B cell (primary cell): ENCODE data around the gene MSTO1. TPM values are rescaled to one million over a fixed set of nuclear protein-coding genes. Genes with fewer than 3 reads are reported as not detected.
"Not testable (repeated sequence)": the region's sequence is repeated elsewhere in the genome, so short reads cannot be mapped to it uniquely, and the experiment has no call there.

Experiments used
- ATAC-seq: fragments of 200-7000 bp; cut with Tn5 transposase; one replicate; pipeline ENCODE4 v1.10.0; 2021; ENCODE audit warnings: low read depth, mild to moderate bottlenecking, moderate number of reproducible peaks, moderate library complexity
- CTCF ChIA-PET: fragments of 350-600 bp; sonication (Branson Sonifier 250); formaldehyde crosslinking; loops from one replicate; lab custom pipeline; 2021; ENCODE audit warnings: antibody characterized with exemption, inconsistent platforms; lab: Charles Lee
- POLR2A ChIA-PET: fragments of 350-600 bp; sonication (Branson Sonifier 250); formaldehyde crosslinking; loops from one replicate; lab custom pipeline; 2021; ENCODE audit warnings: antibody characterized with exemption; lab: Charles Lee
- DNase-seq: peaks from one replicate; pipeline ENCODE4 v3.0.0; 2013
- H2AFZ ChIP-seq: 2 replicates; pipeline ENCODE4 v1.6.1; 2012; ENCODE audit warnings: mild to moderate bottlenecking, low read depth, low read length; ENCODE audit not compliant: insufficient read depth, poor library complexity, severe bottlenecking
- H3K27ac ChIP-seq, 2 donors: 1 replicate in 1 of 2; 2 replicates in 1 of 2; pipeline ENCODE4 v1.5.1; 2012 to 2013; ENCODE audit warnings: low read length in 2 of 2, mild to moderate bottlenecking in 2 of 2, moderate library complexity in 1 of 2
- H3K27me3 ChIP-seq, 4 experiments: fragments of 200-600 bp in 1 of 4; sonication (generic) in 1 of 4; replicated peaks in 1 of 4; 1 replicate in 2 of 4; 2 replicates in 2 of 4; pipeline versions ENCODE4 v1.6.1 to v1.7.0; 2013 to 2016; ENCODE audit warnings: low read length in 3 of 4, mild to moderate bottlenecking in 2 of 4, mixed read lengths in 1 of 4, moderate library complexity in 1 of 4; ENCODE audit not compliant: insufficient read depth in 4 of 4, control insufficient read depth in 3 of 4; ENCODE audit errors: control extremely low read depth in 1 of 4
- H3K36me3 ChIP-seq, 2 experiments: replicated peaks in 1 of 2; 1 replicate in 1 of 2; 2 replicates in 1 of 2; pipeline versions ENCODE4 v1.6.1 to v1.7.1; 2013; ENCODE audit warnings: low read length in 1 of 2; ENCODE audit not compliant: insufficient read depth in 2 of 2, control insufficient read depth in 1 of 2; ENCODE audit errors: control extremely low read depth in 1 of 2, extremely low read depth in 1 of 2
- H3K4me1 ChIP-seq, 2 donors: fragments of 200-600 bp in 1 of 2; sonication (generic) in 1 of 2; 1 replicate in 1 of 2; 2 replicates in 1 of 2; pipeline versions ENCODE4 v1.5.1 to v1.6.1; 2013 to 2017; ENCODE audit warnings: low read length in 2 of 2; ENCODE audit not compliant: control insufficient read depth in 2 of 2, insufficient read depth in 2 of 2
- H3K4me2 ChIP-seq: replicated peaks from 2 replicates; pipeline ENCODE3; 2012; ENCODE audit warnings: mild to moderate bottlenecking, low read depth, low read length; ENCODE audit not compliant: poor library complexity, severe bottlenecking
- H3K4me3 ChIP-seq, 5 experiments: fragments of 200-600 bp in 1 of 5; sonication (generic) in 1 of 5; 1 replicate in 3 of 5; 2 replicates in 2 of 5; pipeline versions ENCODE4 v1.5.1 to v1.7.0; 2011 to 2016; ENCODE audit warnings: low read length in 4 of 5, mild to moderate bottlenecking in 4 of 5, low read depth in 2 of 5, control low read depth in 1 of 5, moderate library complexity in 1 of 5; ENCODE audit not compliant: insufficient read depth in 1 of 5; ENCODE audit errors: control extremely low read depth in 1 of 5, extremely low read depth in 1 of 5
- H3K79me2 ChIP-seq: fragments of 200-600 bp; sonication (generic); one replicate; pipeline ENCODE4 v1.6.0; 2016; ENCODE audit warnings: low read length; ENCODE audit not compliant: control insufficient read depth, insufficient read depth
- H3K9ac ChIP-seq: fragments of 200-600 bp; sonication (generic); 2 replicates; pipeline ENCODE4 v1.6.1; 2017; ENCODE audit warnings: mild to moderate bottlenecking, low read length, moderate library complexity
- H3K9me3 ChIP-seq, 3 donors: one replicate each; pipeline versions ENCODE4 v1.6.1 to v1.7.1; 2013; ENCODE audit warnings: low read length in 2 of 3; ENCODE audit not compliant: control insufficient read depth in 2 of 3, insufficient read depth in 1 of 3; ENCODE audit errors: control extremely low read depth in 1 of 3
- H4K20me1 ChIP-seq: 2 replicates; pipeline ENCODE4 v1.6.0; 2012; ENCODE audit warnings: mild to moderate bottlenecking, low read length; ENCODE audit not compliant: insufficient read depth, control insufficient read depth, poor library complexity, severe bottlenecking
- H3K27ac Mint-ChIP-seq: one replicate; pipeline ENCODE4 v1.8.0; 2021; ENCODE audit warnings: mixed read lengths
- H3K27me3 Mint-ChIP-seq: one replicate; pipeline ENCODE4 v1.8.0; 2021; ENCODE audit warnings: mixed read lengths
- H3K4me1 Mint-ChIP-seq: one replicate; pipeline ENCODE4 v1.8.0; 2021; ENCODE audit warnings: mixed read lengths
- H3K4me3 Mint-ChIP-seq: one replicate; pipeline ENCODE4 v1.8.0; 2021; ENCODE audit warnings: mixed read lengths
- H3K9me3 Mint-ChIP-seq: one replicate; pipeline ENCODE4 v1.8.0; 2022; ENCODE audit warnings: mixed read lengths; ENCODE audit not compliant: insufficient read depth
- CTCF ChIP-seq: fragments of 200-600 bp; IDR thresholded peaks from one replicate; pipeline ENCODE4 v1.8.0; 2022; ENCODE audit warnings: antibody characterized with exemption, mild to moderate bottlenecking
- EZH2 ChIP-seq: IDR thresholded peaks from 2 replicates; pipeline ENCODE4 v1.6.1; 2012; ENCODE audit warnings: borderline replicate concordance, low read depth, mild to moderate bottlenecking, moderate library complexity, low read length; ENCODE audit not compliant: insufficient read depth, poor library complexity, severe bottlenecking
- WGBS: methylation state at CpG from one replicate; pipeline ENCODE4 v1.1.5; 2013; ENCODE audit warnings: missing lambda C conversion rate; ENCODE audit not compliant: insufficient coverage; 5-methylcytosine and 5-hydroxymethylcytosine counted together
- intact Hi-C: fragments of 100-400 bp; cut with micrococcal nuclease; formaldehyde crosslinking; loops from one replicate; pipeline ENCODE4 v1.10.0; 2022
- polyA plus RNA-seq: library from polyadenylated mRNA; depleted of rRNA; stranded (reverse); fragments of >200 nt; gene quantifications from 2 replicates; pipeline ENCODE4 v1.2.3, GENCODE V29; 2012
- total RNA-seq, 2 donors: library from RNA; stranded (reverse); fragments of 120-200 nt in 1 of 2; gene quantifications; 1 replicate in 1 of 2; 2 replicates in 1 of 2; pipeline versions ENCODE4 v1.2.3 to v1.2.4, GENCODE V29; 2013 to 2022

The MSTO1 gene
- total and polyA plus RNA-seq, 2 donors (not counting 1 experiment from before 2014, with no cell fraction given): 79.3 to 113 TPM

- H3K4me3 Mint-ChIP-seq: no peak overlapping the region
- DNase-seq (no peak), ATAC-seq (no peak)
- Histone ChIP-seq H3K9ac (no peak overlapping the region), H3K9me3 (no peaks in the 10 kb centered on the region), H3K27ac (no peak overlapping the region), H2AFZ (no peak overlapping the region), H3K4me2 (no peak overlapping the region), H4K20me1 (no peaks in the 10 kb centered on the region), H3K4me3 (no peak overlapping the region), H3K4me1 (no peaks in the 10 kb centered on the region), H3K27me3 (no peaks in the 10 kb centered on the region), H3K79me2 (no peaks in the 10 kb centered on the region), H3K36me3 (no peaks in the 10 kb centered on the region)
- WGBS: no CpG with 5 or more reads among the region's 2 CpGs
- no peaks in the 10 kb centered on the region for H3K9me3 Mint-ChIP-seq
- no peak overlapping the region for H3K27ac Mint-ChIP-seq
- POLR2A ChIA-PET: no interaction called here
- no peaks in the 10 kb centered on the region for H3K27me3 Mint-ChIP-seq
- CTCF ChIA-PET: no interaction called here
- H3K4me1 Mint-ChIP-seq: no peaks in the 10 kb centered on the region
- no peak for TF ChIP-seq CTCF
- TF ChIP-seq EZH2: no peak
- intact Hi-C loops: no loop called here
These were observed 12.2 kb downstream of the MSTO1 start for GRCh38 chr1:155622191-155622590.

DNA sequence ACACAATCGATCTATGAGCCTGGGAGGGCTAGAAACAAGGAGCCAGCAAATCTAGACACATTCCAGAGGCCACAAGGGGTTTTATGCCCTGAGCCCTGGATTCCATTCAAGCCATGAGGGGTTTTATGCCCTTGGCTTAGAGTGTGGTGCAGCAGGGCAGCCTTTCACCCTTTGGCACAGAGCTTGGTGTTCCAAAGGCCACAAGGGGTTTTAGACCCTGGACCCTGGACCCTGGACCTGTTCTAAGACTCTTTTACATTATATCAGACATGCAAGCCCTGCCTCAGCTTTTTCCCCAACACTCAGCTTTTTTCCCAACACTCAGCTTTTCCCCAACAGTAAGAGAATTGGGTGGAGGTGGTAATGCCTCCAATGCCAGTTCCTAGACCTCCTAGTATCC lies 13.3 kb downstream of the MSTO1 start:
- ChIA-PET CTCF (no interaction called here), POLR2A (no interaction called here)
- Histone ChIP-seq H3K4me2 (no peak overlapping the region), H3K4me1 (no peaks in the 10 kb centered on the region), H2AFZ (no peak overlapping the region), H3K79me2 (no peaks in the 10 kb centered on the region), H3K36me3 (no peaks in the 10 kb centered on the region), H3K9me3 (no peaks in the 10 kb centered on the region), H4K20me1 (no peaks in the 10 kb centered on the region), H3K9ac (no peak overlapping the region), H3K4me3 (no peak overlapping the region), H3K27ac (no peak overlapping the region), H3K27me3 (no peaks in the 10 kb centered on the region)
- DNase-seq (no peak), ATAC-seq (no peak)
- no peaks in the 10 kb centered on the region for H3K9me3 Mint-ChIP-seq
- H3K4me1 Mint-ChIP-seq: no peaks in the 10 kb centered on the region
- no peaks in the 10 kb centered on the region for H3K27me3 Mint-ChIP-seq
- no peak overlapping the region for H3K4me3 Mint-ChIP-seq
- 100% methylated on average over 1 of the region's 1 CpG for WGBS
- intact Hi-C loops: no loop called here
- no peak overlapping the region for H3K27ac Mint-ChIP-seq
- TF ChIP-seq EZH2 (no peak), CTCF (no peak)

DNA sequence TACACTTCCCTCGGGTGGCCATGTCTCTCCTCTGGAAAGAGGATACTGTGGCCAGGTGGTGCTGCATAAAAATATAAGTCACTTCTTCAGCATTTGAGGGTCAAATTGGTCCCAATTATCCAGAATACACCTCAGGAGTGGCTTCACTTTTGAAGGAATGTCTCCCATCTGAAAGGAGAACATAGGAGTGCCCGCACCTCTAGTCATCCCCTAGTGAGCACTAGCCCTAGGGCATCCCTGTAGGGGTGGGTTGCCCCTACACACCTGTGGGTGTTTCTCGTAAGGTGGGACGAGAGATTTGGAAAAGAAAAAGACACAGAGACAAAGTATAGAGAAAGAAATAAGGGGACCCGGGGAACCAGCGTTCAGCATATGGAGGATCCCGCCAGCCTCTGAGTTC lies 16.4 kb downstream of the MSTO1 start:
- WGBS: no CpG with 5 or more reads among the region's 7 CpGs
- intact Hi-C loops: not testable (repeated sequence)

More for the DNA sequence above, 16.4 kb downstream of the MSTO1 start:
- H3K4me3 ChIP-seq, H4K20me1 ChIP-seq, H3K27me3 Mint-ChIP-seq, H3K27me3 ChIP-seq, H3K9me3 ChIP-seq, H2AFZ ChIP-seq, H3K79me2 ChIP-seq, H3K27ac Mint-ChIP-seq, ATAC-seq, POLR2A ChIA-PET, H3K36me3 ChIP-seq, DNase-seq, CTCF ChIA-PET, H3K4me2 ChIP-seq, H3K4me1 ChIP-seq, H3K27ac ChIP-seq, H3K9ac ChIP-seq, H3K4me3 Mint-ChIP-seq, H3K4me1 Mint-ChIP-seq, H3K9me3 Mint-ChIP-seq: not testable (repeated sequence)
